Middle frontal gyrus (tissue), 1 donor: ENCODE results near the gene PARM1.

Source experiments
- DNase-seq: peaks from one replicate; pipeline ENCODE4 v3.0.0-alpha.2; 2015; ENCODE audit warnings: low spot score; ENCODE audit errors: extremely low spot score

Gene PARM1

GRCh38 chr4:74932832-74933561, at the start of gene PARM1:
TSS of gene PARM1 (plus strand) at chr4:74933116. CDS start at chr4:74933328, 212 bp downstream.
- DNase-seq = peak; percentile 71

DNA sequence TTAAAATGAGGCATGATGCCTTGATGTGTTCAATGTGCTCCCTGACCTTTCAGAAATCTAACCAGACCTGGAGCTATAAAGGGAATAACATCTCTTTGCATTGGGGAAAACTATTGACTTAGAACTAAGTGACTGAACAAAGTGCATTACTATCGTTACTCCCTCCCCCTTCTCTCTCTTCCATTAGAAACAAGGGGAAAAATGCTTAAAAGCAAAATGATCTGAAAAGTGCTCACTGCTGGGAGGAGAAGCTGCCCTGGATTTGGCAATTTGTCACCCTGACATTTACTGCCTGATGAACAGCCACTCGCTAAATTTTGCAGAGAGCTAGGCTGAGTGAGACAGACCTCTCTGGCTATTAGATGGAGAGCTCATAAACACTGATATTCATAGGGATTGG, 48.6 kb upstream of the PARM1 start:
- DNase-seq = no peak

GRCh38 chr4:74886484-74886883, 46.4 kb upstream of the PARM1 start:
- no peak for DNase-seq

- no peak for DNase-seq
Measured at GRCh38 chr4:74890341-74890740, 42.6 kb upstream of the PARM1 start.

DNA sequence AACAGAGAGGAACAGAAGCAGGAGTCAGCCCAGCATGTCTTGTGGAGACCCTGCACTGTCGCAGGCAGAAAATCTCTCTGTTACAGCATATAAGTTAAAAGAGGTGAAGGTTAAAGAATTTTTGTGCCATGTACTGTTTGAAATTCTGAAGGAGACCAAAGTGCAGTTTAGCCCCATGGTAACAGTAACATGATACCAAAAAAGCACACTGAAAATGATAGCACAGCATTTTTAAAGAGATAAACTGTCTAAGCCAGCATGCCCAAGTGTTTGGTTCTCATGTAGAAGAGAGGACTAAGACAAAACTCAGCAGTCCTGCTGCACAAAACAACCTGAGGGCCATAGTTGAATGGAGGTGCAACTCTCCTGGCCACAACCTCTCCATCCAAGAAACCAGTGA, 41.9 kb upstream of the PARM1 start:
- DNase-seq = no peak

- no peak for DNase-seq
Measured at GRCh38 chr4:74893171-74893570, 39.7 kb upstream of the PARM1 start.

- DNase-seq = no peak
Measured at GRCh38 chr4:74896595-74896994, 36.3 kb upstream of the PARM1 start.

DNA sequence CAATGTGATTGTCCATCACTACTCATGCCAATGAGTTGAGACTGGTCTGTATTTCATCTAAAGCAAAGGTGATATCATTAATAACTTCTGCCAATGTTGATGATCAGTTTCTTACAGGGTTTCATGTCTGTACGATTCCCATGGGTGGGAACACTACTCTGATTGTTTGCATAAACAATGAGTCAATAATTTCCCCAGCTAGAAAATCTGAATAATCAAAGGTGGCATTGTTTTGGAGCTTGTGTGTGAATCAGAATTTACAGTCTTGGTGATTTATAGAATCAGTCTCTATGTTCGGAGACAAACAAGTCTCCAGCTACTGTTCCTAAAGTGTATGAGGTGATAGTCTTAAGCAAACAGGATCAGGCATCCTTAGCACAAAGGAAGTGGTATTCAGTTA, 35.5 kb upstream of the PARM1 start:
- DNase-seq = no peak

DNA sequence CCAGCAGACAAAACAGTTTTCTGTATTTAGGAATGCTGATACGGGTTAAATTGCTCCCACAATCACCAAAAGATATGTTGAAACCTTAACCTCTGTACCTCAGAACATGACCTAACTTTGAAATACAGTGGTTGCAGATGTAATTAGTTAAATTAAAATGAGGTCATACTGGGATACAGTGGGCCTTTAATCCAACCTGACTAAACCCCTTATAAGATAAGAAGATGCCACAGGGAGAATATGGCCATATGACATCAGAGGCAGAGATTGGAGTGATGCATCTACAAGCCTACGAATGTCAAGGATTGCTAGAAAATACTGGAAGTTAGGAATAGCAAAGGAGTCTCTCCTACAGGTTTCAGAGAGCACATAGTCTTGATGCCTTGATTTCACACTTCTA, 32.1 kb upstream of the PARM1 start:
- DNase-seq = no peak

- no peak for DNase-seq
Measured at GRCh38 chr4:74904509-74905065, 28.3 kb upstream of the PARM1 start.

DNA sequence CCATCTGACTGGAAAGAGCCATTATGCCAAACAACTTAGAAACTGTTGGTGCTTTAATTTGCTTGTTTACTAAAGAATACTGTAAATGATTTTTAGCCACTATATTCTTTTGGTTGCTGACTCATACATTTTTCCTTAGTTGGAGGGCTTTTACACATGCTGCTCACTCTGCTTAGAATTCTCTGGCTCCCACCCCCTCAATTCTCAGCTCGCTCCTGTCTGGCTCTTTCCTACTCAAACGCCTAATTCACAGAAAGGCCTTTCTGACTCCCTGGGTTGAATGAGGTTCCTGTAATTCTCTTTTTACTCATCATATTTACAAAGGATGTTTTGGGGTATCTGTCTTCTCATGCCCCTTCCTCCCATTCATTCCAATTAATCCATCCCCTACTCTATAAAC, 26.1 kb upstream of the PARM1 start:
- DNase-seq = no peak

DNA sequence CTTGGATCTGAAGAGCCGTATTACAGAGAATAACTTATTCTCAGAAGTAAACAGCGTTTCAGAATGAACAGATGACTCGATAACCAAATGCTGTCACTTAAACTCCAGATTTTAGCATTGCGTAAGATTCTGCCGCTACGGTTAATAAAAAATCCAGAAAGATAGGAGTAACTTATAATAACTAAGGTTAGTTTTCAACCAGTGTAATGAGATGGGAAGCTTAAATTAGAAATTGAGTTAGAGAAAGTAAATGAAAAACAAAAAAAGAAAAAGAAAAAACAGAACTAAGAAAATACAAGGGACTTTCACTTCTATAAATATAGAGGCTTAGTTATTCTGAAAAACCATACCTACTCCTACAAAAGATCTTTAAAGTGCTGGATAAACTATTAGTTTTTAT, 13.1 kb upstream of the PARM1 start:
- DNase-seq = no peak

DNA sequence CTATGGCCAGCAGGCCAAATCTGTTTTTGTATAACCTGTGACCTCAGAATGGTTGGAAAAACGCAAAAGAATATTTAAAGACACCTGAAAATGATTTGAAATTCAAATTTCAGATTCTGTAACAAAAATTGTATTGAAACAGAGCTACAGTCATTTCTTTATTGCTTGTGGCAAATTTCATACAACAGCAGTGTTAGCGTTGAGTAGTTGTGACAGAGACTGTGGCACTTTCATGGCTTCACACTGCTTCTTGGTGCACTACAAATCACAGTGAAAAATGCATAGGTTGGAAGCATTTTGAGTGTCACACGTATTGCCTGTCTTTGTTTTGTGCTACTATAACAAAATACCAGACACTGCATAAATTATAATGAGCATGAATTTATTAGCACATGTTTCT, 12.2 kb upstream of the PARM1 start:
- no peak for DNase-seq

DNA sequence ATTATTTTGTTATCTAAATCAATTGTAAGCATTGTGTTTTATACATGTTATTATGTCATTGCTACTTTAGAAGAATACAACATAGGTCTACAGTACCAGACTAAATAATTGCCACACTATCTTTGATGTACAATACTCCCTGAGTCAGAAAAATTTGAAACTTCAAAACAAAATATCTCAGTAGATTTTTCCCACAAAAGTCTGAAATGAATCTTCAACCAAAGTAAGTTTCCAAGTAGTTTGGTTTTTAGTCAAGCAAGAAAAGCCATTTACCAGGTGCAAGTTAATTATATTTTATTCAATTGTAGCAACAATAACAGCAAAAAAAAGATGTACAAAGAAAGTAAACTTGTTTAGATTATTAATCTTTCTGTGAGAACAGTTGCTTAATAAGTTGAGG, 11.4 kb upstream of the PARM1 start:
- no peak for DNase-seq

- DNase-seq = no peak
Measured at GRCh38 chr4:74926007-74926406, 6.9 kb upstream of the PARM1 start.

DNA sequence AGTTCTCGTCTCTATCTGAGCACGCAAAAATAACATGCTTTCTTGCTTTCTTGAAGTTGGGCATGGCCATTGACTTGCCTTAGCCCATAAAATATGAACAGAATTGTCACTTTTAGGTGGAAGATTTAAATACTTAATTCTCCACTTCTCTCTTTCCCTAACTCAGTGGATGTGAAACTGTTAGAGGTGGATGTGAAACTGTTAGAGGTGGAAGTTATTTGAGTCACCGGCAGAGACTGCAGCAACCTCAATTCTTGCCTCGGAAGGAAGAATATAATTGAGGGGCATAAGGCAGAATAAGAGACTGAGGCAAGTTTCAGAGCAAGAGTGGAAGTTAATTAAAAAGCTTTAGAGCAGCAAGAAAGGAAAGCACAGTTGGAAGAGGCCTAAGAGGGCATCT, 2.8 kb upstream of the PARM1 start:
- no peak for DNase-seq

DNA sequence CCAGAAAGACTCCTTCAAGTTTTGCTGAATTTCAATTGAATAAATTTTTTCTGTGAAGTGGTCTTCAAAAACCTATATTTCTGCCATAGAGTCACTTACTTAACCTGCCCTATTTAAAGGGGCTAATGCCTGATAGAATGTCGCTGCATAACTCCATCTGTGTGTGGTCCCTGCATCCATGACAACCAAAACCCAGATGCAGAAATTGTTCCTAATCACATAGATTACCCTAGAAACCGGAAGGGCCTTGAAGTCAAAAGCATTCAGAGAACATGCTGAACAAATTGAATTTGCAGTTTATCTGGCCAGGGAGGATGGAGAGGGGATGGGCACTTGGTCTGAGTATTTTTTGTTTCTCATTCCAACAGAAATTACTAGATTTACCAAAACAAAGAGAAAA, 1.5 kb upstream of the PARM1 start:
- DNase-seq = no peak

GRCh38 chr4:74932010-74932409, 906 bp upstream of the PARM1 start:
- no peak for DNase-seq

DNA sequence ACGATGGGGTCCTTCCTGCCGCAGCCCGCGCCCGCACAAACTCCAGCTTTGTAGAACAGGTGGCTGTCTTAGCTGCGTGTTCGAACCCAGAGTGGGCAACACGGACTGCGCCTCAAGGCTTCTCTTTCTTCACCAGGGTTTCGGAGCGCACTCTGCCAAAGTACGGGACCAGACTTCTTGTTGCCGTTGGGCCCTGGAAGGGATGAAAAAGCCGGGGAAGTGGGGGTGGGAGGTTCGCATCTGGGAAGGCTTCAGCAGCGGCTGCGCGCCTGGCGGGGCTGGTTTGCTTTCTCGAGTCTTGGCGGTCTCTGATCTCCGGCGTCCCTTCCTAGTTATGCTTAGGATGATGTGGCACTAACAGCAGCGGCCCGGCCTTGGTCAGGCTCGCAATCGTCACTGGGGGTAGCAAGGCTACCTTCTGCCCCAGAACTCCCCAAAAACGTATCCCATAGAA, 673 bp downstream of the PARM1 start:
- no peak for DNase-seq

- no peak for DNase-seq
Measured at GRCh38 chr4:74934016-74934831, 1.3 kb downstream of the PARM1 start.

GRCh38 chr4:74934888-74935287, 2.0 kb downstream of the PARM1 start:
- no peak for DNase-seq

- DNase-seq = no peak
Measured at GRCh38 chr4:74941123-74941522, 8.2 kb downstream of the PARM1 start.
